ENCODE measurements around the gene SH3GL1.

DNA sequence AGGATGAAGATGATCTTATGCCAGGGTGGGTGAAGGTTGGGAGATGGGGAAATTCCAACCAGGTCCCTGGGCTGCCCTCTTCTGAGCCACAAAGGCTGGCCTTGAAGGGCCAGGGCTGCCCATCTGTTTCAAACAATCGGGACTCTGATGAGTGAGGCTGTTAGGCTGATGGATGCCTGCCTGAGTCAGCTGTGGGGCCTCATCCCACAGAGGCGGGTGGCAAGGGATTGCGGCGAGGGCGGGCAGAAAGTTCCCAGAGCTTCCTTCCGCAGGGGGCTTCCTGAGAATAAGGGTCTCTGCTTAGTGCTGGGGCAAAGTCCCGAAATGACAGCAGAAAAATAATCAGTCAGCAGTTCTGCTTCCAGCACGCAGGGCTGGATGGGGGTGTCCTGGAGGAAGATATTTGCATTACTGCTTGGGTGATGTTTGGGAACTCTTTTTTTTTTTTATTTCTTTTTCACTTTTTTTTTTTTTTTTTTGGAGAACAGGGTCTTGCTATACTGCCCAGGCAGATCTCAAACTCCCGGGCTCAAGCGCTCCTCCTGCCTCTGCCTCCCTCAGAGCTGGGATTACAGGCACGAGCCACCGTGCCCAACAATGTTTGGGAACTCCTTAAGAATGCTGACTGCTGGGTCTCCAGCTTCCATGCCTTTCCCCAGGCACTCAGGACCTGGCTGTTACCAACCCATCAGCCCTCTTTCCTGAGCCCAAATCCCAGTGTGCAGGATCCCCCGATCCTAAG lies 14.1 kb downstream of the SH3GL1 start:
- no peak for TF ChIP-seq POLR2A (IDR thresholded peaks at IDR 0.05)
- TF ChIP-seq, protein P1, sequence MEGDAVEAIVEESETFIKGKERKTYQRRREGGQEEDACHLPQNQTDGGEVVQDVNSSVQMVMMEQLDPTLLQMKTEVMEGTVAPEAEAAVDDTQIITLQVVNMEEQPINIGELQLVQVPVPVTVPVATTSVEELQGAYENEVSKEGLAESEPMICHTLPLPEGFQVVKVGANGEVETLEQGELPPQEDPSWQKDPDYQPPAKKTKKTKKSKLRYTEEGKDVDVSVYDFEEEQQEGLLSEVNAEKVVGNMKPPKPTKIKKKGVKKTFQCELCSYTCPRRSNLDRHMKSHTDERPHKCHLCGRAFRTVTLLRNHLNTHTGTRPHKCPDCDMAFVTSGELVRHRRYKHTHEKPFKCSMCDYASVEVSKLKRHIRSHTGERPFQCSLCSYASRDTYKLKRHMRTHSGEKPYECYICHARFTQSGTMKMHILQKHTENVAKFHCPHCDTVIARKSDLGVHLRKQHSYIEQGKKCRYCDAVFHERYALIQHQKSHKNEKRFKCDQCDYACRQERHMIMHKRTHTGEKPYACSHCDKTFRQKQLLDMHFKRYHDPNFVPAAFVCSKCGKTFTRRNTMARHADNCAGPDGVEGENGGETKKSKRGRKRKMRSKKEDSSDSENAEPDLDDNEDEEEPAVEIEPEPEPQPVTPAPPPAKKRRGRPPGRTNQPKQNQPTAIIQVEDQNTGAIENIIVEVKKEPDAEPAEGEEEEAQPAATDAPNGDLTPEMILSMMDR (IDR thresholded peaks at IDR 0.05) = peak in 1 of 3 donors; percentile 10
- no peak for TF ChIP-seq POLR2AphosphoS5 (IDR thresholded peaks at IDR 0.05)

All from breast epithelium (tissue), 3 donors.